PFSK-1 (cell line): Measurements from ENCODE around the gene VPS41.

Experiments
- FOXP2 ChIP-seq: optimal IDR thresholded peaks from 2 replicates; pipeline ENCODE3; 2011; ENCODE audit warnings: borderline replicate concordance, control low read depth, inconsistent platforms; ENCODE audit not compliant: insufficient read depth; ENCODE audit errors: extremely low read length, extremely low read depth
- POLR2AphosphoS5 ChIP-seq: IDR thresholded peaks from 2 replicates; pipeline ENCODE4 v1.6.1; 2012; ENCODE audit warnings: low read depth, mild to moderate bottlenecking, control low read depth, low read length, moderate library complexity
- REST ChIP-seq, 2 experiments: IDR thresholded peaks; 2 replicates each; pipeline versions ENCODE4 v1.6.1 to v1.8.0; 2011 to 2012; ENCODE audit warnings: low read depth in 2 of 2, low read length in 2 of 2, control low read depth in 1 of 2, inconsistent platforms in 1 of 2, mild to moderate bottlenecking in 1 of 2, moderate library complexity in 1 of 2; ENCODE audit not compliant: insufficient read depth in 1 of 2
- SIN3A ChIP-seq: IDR thresholded peaks from 2 replicates; pipeline ENCODE4 v1.6.1; 2012; ENCODE audit warnings: mild to moderate bottlenecking, low read length, moderate library complexity, borderline replicate concordance; ENCODE audit not compliant: insufficient read depth
- TAF1 ChIP-seq: IDR thresholded peaks from 2 replicates; pipeline ENCODE4 v1.6.1; 2012; ENCODE audit warnings: low read length, control low read depth, borderline replicate concordance; ENCODE audit not compliant: insufficient read depth

VPS41 gene

GRCh38 chr7:38773430-38773829 lies 135.6 kb downstream of the VPS41 start:
- TF ChIP-seq TAF1 (no peak), SIN3A (no peak), FOXP2 (no peak), POLR2AphosphoS5 (no peak), REST (IDR thresholded peaks at IDR 0.05; ENCODE audit: insufficient read depth in 1 of 2, low read depth in 2 of 2, low read length in 2 of 2) (no peak)

GRCh38 chr7:38760226-38760625 lies 148.8 kb downstream of the VPS41 start:
- TF ChIP-seq FOXP2 = no peak
- no peak for TF ChIP-seq SIN3A
- no peak for TF ChIP-seq REST (IDR thresholded peaks at IDR 0.05; ENCODE audit: insufficient read depth in 1 of 2, low read depth in 2 of 2, low read length in 2 of 2)
- TF ChIP-seq TAF1 = no peak
- TF ChIP-seq POLR2AphosphoS5 = no peak

GRCh38 chr7:38759028-38759427 lies 150.0 kb downstream of the VPS41 start:
- TF ChIP-seq SIN3A = no peak
- no peak for TF ChIP-seq POLR2AphosphoS5
- TF ChIP-seq REST (IDR thresholded peaks at IDR 0.05; ENCODE audit: insufficient read depth in 1 of 2, low read depth in 2 of 2, low read length in 2 of 2) = no peak
- TF ChIP-seq FOXP2 = no peak
- no peak for TF ChIP-seq TAF1

GRCh38 chr7:38757931-38758330 lies 151.1 kb downstream of the VPS41 start:
- no peak for TF ChIP-seq SIN3A
- no peak for TF ChIP-seq REST (IDR thresholded peaks at IDR 0.05; ENCODE audit: insufficient read depth in 1 of 2, low read depth in 2 of 2, low read length in 2 of 2)
- no peak for TF ChIP-seq POLR2AphosphoS5
- no peak for TF ChIP-seq FOXP2
- no peak for TF ChIP-seq TAF1

- TF ChIP-seq POLR2AphosphoS5 (no peak), TAF1 (no peak), FOXP2 (no peak), REST (IDR thresholded peaks at IDR 0.05; ENCODE audit: insufficient read depth in 1 of 2, low read depth in 2 of 2, low read length in 2 of 2) (no peak), SIN3A (no peak)
Measured at GRCh38 chr7:38756521-38756920, 152.5 kb downstream of the VPS41 start.
